ENCODE results near the gene RNF126.
"Not testable (repeated sequence)": the region's sequence is repeated elsewhere in the genome, so short reads cannot be mapped to it uniquely, and the experiment has no call there.

RNF126 gene

DNA sequence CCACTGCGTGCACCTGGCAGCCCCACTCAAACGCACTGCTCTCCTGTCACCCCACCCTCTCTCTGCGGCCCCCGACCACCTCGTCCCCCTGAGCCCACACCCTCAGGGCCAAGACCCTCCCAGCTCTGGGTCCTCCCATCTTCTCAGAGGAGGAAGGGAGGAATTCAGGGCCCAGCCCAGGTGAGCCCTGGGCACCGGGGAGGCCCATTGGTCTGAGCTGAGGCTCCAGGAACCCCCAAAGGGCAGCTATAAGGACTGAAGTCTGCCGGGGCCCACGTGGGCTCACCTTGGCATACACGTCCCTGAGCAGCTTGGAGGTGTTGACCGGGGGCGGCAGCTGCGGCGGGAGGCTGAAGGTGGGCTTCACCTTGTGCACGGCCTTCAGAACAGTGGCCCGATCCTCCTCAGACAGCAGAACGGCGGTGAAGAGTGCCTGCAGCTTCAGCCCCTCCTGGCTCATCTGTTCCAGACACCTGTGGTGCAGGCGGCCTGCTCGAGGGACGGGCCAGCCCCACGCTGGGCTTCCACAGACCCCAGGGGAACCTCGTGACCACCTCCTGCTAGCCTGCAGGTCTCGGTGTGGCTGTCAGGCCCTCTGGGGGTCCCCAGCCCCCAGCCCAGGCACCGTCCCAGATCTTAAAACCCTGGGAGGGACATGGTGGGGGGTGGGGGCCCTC is 38.4 kb downstream of the RNF126 start:
- DNase-seq = no peak

DNA sequence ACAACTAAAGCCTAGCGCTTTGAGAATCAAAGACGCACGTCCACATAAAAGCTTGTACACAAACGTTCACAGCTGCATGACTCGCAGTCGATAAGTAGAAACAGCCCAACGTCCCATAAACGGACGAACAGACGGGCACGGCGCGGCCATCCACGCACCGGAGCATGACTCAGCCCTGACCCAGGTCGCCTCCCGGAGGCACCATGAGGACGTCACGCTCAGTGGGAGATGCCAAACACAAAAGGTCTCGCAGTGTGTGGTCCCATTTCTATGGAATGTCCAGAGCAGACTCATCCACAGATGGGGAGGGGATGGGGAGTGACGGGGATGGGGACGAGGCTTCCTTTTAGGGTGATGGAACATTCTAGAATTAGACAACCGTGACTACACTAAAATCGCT is 39.0 kb downstream of the RNF126 start:
- no peak for DNase-seq

DNA sequence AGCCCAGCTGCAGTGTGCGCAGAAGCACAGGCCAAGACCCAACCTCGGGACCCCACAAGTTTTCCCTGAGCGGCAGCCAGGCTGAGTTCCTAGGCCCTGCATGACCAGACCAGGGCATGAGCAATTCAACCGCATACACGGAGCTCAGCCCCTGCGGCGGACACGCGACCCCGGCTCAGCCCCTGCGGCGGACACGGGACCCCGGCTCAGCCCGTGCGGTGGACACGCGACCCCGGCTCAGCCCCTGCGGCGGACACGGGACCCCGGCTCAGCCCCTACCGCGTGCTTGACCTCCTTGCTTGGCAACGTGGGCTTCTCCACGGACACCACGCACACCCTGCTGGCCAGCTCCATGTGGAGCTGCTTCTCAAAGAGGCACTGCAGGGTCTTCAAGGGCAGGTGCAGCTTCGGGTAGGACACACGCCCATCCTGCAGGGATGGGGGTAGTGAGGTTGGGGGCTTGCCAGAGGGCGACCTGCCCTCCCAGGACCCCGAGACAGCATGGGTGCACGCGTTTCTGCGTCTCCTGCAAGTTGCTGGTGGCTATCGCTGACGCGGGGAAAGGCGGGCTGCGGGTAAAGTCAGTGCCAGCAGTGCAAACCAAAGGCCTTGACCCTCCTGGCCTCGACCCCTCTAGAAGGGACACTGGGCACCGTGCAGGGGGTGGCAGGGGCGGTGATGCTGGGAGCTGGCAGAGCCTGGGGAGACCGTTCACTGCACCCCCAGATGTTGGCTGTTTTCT is 39.7 kb downstream of the RNF126 start:
- no peak for DNase-seq

DNA sequence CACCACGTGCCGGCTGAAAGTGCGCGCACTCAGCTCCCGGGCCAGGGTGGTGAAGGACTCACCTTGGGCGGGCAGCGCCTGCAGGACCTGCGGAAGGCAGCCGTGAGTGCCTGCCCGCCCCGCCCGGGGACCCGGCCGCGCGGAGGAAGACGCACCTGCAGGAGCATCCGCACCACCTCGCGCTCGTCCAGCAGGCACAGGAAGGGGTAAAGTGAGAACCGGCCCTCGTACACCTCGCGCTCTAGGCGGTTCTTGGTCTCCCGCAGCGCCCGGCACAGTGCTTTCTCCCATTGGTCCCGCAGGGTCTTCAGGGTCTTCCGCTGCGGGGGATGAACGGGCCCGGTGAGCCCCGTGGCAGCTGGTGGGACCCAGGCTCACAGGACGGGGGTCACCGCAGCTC is 40.3 kb downstream of the RNF126 start:
- DNase-seq = no peak

DNA sequence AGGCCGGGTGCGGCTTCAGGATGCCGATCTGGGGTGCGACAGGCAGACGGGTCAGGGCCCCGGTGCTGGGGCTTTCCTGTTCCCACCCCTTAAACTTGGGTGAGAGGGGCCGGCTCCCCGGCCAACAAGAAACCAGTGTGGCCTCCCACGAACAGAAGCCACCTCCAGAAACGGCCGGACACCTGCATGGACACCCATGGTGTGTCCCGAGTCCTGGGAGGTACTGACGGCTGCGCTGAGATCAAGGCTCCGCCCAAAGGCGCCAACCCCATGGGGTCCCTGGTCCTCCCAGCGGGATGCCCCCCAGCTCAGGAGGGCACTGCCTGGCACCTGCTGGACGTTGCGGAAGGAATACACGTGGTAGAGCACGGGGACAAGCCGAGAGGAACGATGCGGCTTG is 41.2 kb downstream of the RNF126 start:
- no peak for DNase-seq

DNA sequence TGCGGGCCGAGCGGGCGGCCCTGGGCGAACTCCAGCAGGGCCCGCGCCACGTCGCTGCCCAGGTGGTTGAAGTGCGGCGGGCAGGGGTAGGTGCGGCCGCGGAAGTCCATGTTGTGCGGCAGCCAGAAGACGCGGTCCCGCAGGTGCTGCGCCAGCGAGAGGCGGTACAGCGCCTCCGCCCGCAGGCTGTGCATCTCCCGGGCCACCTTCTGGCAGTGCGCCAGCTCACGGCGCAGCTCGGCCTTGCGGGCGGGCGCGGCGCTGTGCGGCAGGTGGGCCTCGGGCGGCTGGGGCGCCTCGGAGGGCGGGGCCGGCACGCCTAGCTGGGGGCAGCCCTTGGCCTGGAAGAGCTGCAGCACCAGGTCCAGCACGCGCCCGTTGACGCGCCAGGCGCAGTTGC is 41.8 kb downstream of the RNF126 start:
- not testable (repeated sequence) for DNase-seq

DNA sequence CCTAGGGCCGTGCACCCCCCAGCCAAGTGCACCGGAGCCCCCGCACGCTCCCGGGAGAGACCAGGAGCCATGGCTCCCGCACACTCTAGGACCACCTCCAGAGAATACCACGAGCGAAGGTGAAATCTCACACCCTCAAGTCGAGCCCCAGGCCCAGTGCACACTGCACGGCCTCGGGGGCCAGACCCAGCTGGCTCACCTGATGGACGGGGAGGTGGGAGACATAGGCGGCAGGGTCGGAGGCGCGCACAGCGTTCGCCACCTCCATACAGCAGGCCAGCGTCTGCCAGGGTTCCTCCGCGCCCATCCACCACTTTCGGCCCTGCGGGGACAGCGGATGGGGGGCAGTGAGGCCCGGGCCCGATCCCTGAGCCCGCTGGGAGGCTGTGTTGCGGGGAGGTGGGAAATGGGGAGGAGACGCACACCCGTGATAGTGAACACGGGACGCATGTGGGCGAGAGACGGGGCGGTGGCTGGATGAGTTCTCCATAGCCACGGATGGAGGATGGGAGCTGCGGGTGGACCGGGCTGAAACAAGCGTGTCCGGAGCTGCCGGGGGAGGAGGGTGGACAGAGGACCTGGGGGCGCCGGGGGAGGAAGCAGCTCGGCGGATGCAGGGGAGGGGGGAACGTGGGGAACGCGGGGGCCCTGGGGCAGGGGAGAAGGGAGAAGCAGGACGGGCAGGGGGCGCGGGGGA is 42.7 kb downstream of the RNF126 start:
- DNase-seq = no peak

DNA sequence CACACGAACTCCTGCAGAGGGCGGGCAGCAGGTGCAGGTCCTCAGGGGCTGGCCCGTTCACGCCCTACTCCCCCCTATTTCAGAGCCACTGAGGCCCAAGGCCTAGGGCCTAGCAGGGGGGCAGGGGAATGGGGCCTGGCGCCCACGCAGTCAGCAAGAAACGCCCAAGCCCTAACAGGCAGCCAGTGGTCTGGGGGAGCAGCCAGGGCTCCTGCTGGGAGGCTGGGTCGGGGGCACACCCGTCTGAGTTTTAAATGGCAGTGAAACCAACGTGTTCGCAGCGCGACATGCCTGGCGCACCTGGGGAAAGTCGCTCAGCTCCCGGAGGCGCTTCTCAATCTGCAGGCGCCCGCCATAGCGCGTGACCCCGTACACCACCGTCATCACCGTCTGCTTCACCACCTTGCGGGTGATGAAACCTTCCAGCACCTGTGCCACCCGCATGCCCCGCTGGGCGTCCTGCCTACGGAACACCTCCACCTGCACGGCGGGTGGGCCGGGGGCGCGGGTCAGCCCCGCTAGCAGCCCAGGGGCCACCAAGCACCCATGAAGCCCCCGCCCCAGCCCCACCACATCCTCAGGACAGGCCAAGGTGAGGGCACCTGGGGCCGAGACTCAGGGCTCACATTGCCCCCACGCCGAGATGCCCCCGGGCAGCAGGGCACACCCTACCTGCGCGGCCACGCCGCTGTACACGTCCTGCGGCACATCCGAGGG is 43.6 kb downstream of the RNF126 start:
- DNase-seq = no peak

DNA sequence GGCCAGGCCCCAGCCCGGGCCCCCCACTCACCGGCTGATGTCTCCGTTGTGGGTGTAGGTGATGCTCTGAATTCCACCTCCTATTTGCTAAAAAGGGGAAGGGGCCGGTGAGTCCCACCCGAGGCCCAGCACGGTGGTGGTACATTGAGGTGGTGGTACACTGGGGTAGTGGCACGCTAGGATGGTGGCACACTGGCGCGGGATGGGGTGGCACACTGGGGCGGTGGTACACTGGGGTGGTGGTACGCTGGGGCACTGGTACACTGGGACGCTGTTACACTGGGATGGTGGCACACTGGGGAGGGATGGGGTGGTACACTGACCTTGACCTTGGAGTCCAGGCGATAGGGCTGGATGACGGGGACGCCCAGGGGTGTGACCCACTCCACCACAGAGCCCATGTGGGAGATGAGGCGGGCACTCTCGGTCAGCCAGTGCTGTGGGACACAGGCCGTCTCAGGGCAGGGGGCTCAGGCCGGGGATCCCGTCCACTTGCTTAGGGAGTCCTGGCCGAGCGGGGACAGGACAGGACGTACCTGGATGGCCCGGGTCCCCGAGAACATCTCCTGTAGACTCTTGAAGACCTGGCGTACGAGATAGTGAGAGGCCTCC is 44.2 kb downstream of the RNF126 start:
- no peak for DNase-seq

DNA sequence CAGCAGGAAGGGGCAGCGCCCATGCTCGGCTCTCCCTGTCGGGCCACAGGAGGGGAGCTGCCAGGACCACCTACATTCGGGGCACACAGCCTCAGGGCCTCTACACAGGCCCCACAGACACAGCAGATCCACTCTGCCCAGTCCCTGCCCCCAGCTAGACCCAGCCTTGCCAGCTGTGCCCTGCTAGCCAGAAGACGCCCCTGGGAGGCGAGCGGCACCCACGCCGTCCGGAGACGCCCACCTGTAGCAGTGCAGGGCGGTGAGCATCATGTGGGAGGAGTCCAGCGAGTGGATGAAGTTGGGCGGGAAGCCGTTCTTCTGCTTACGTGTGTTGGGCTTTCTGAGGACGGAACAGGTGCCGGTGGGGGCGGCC is 44.8 kb downstream of the RNF126 start:
- DNase-seq = no peak

DNA sequence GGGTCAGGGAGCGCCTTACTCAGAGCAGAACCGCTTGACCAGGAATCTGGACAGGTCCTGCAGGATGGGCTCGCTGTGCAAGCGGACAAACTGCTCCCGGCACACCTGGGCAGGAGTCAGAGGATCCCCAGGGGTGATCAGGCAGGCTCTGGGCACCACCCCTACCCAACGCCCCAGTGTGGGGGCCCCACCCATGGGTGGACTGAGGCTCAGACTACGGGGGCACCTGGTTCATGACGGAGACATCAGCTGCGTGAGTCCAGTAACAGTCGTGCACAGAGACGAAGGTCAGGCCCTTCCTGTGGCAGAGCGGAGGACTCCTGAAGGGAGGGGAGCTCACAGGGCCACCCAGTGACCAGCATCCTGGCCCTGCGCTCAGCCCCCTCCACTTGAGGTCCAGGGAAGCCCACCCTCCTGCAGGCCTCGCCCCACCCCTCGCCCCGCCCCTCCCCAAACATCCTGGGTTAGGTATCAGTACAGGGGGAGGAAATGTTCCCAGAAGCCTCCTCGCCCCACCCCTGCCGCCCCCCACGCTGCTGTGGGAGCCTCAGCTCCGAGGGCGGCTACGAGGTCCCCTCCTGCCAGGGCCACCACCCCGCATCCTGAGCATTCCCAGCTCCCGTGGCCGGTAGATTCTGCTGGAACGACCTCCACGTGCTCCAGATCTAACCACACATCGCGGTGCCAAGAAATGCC is 45.3 kb downstream of the RNF126 start:
- no peak for DNase-seq

DNA sequence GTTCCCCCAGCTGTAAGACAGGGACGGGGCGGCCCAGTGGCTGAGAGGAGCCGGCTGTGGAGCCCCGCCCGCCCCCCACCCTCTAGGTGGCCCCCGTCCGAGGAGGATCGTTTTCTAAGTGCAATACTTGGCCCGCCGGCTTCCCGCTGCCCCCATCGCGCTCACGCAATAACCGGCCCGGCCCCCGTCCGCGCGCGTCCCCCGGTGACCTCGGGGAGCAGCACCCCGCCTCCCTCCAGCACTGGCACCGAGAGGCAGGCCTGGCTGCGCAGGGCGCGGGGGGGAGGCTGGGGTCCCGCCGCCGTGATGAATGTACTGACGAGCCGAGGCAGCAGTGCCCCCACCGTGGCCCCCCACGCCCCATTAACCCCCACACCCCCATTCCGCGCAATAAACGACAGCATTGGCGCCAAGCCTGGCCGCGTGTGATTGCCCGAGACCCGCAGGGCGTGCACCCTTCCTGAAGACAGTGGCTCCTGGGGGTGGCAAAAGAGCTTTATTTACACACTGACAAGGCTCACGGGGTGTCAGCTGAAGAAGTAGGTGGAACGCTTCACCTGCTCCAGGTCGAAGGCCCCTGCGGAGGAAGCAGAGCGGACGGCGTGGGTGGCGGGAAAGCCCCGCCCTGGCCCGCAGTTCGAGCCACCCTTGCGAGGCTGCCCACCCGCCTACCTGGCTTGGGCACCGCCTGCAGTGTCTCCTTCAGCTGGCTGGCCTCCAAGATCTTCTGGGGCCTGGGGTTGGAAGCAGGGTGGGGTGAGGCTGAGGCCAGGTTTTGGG is 46.1 kb downstream of the RNF126 start:
- no peak for DNase-seq

DNA sequence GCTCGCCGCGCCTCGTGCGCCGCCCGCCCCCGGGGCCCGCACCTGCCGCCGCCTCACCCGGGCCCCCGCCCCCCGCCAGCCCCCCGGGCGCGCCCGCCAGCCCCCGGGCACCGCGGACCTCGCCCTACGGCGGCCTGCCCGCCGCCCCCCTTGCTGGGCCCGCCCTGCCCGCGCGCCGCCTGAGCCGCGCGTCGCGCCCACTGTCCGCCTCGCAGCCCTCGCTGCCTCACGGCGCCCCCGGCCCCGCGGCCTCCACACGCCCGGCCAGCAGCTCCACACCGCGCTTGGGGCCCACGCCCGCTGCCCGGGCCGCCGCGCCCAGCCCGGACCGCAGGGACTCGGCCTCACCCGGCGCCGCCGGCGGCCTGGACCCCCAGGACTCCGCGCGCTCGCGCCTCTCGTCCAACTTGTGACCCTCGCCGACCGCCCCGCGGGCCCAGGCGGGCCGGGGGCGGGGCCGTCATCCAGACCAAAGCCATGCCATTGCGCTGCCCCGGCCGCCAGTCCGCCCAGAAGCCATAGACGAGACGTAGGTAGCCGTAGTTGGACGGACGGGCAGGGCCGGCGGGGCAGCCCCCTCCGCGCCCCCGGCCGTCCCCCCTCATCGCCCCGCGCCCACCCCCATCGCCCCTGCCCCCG is 46.8 kb downstream of the RNF126 start:
- no peak for DNase-seq

DNA sequence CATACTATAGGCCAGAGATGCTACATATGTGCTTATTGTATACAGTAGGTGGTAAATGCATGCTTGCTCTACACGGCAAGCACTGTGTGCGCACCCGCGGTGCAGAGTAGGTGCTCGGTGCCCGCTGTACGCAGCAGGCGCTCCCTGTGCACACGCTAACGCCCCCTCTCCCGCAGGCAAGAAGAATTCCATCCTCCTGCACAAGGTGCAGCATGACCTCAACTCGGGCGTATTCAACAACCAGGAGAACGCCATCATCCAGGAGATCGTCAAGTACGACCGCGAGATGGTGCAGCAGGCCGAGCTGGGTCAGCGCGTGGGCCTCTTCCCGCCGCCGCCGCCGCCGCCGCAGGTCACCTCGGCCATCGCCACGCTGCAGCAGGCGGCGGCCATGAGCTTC is 47.4 kb downstream of the RNF126 start:
- DNase-seq = no peak

DNA sequence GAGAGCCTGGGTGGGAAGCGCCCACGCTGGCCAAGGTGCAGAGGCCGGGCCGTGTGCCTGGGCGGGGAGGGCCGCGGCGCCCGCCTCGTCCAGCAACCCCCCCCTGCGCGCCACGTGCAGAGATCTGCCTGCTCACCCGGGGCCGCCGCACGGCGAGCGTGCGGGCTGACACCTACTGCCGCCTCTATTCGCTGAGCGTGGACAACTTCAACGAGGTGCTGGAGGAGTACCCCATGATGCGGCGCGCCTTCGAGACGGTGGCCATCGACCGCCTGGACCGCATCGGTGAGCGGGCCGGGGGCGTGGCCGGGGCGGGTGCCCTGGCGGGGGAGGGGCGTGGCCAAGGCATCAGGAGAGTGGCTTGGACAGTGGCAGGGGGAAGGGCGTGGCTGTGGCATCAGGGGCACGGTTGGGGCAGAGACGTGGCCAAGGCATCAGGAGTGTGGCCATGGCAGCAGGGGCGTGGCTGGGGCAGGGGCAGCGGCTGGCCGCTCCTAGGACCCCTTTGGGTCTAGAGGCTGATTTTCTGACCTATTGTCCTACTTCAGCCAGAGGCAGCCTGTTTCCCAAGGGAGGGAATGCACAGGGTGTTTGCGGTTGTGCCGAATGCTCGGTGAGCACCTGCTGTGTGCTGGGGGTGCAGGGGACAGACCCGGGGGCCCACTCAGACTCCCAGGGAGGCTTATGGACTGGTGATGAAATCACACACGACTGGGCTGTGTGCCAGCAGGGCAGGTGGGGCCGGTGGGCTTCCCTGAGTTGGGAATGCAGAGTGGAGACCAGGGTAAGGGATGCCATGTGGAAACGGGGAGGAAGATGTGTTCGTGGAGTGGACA is 49.1 kb downstream of the RNF126 start:
- no peak for DNase-seq

DNA sequence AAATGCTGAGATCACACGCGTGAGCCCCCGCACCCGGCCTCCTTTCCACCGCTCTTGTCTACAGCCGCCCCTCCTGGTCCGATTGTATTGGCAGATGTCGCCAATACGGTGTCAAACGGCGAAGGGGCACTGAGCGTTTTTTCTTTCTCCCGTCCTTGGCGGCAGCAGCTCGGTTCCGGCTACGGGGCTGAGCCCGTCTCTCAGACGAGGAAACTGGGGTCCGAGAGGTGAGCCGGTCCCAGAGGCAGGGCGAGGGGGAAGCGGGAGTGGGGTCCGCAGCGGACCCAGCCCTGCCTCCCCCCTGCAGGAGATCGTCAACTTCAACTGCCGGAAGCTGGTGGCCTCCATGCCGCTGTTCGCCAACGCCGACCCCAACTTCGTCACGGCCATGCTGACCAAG is 50.1 kb downstream of the RNF126 start:
- no peak for DNase-seq

DNA sequence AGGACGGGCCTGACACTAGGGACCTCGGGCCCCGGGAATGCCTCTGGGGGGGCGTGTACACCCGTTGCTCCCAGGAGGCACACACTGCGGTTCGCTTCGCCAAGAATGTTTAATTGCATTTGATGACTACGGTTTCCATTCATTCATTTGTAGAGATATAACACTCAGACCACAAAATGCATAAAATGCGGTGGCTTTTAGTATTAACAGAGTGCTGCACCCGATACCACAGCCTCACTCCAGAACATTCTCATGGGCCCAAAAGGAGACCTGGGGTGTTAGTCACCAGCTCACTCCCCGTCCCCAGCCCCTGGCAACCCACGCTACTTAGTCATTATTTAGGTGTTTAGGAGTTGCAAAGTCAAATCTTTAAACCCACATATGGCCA is 51.5 kb downstream of the RNF126 start:
- no peak for DNase-seq

DNA sequence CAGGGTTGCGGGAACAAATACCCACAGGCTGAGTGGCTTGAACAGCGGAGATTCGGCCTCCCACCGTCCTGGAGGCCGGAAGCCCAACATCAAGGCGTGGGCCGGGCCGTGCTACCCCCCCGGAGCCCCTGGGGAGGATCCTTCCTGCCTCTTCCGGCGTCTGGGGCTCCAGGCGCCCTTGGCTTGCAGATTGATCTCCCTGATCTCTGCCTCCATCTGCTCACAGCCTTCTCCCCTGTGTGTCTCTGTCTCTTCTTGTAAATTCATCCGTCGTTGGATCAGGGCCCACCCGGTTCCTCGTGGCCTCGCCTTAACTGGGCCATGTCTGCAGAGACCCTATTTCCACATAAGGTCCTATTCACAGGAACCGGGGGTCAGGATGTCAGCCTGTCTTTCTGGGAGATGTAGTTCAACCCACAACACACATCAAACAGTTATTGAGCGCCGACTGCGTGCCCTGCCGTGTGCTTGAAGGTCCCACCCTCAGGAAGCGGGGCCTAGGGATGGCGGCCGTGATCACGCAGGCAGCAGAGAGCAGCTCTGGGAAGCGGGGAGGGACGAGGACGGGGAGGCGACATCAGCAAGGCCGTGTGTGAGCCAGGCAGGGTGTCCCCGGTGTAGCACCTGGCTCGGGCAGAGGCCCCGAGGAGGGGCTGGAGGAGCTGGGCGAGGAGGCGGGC is 52.1 kb downstream of the RNF126 start:
- DNase-seq = no peak

DNA sequence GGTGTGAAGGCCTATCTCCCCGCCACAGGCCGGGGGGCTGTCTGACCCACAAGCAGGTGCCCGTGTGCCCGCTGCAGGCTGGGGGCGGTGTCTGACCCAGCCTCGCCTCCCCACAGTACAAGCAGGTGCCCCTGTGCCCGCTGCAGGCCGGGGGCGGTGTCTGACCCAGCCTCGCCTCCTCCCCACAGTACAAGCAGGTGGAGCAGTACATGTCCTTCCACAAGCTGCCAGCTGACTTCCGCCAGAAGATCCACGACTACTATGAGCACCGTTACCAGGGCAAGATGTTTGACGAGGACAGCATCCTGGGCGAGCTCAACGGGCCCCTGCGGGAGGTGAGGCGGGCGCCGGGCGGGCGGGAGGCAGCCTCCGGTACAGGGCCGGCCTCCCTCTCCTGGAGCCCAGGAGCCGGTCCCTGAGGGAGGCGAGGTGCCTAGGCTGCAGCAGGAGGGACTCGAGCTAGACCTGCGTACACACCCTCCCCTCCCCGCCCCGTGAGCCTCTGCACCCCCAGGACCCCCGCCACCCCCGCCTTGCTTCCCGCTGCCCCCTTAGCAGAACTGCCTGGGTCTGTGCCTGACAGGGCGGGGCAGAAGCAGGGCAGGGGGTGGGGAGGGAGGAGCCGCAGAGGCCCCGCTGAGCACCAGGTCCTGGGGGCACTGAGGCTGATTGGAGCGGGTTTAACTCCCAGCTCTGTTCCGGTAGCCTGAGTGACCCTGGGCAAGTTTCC is 52.8 kb downstream of the RNF126 start:
- no peak for DNase-seq
